HG03565 (cell line): ENCODE results near the gene GPC6.

Experiments used
- ATAC-seq: cut with Tn5 transposase; IDR thresholded peaks from one replicate; pipeline ENCODE4 v1.9.1; 2021; ENCODE audit warnings: mild to moderate bottlenecking, moderate library complexity; ENCODE audit not compliant: unreplicated experiment

GPC6 gene

DNA sequence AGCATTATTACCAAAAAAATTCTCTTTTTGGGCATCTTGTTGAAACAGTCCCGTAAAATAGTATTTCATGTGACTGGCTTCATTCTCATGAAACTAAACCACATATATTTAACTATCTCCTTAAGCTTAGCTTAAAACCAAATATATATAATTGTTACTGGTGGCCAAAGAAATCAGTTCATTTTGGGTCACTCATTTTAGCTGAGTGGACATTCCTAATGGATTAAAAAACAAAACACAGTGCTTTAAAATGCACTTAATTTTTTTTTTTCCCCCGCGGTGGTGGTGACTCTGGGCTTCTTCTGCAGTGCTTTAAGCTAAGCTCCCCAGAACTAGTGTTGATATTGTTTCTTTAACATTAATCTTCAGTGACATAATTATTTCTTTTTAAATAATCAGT lies 540.1 kb downstream of the GPC6 start:
- no peak for ATAC-seq

DNA sequence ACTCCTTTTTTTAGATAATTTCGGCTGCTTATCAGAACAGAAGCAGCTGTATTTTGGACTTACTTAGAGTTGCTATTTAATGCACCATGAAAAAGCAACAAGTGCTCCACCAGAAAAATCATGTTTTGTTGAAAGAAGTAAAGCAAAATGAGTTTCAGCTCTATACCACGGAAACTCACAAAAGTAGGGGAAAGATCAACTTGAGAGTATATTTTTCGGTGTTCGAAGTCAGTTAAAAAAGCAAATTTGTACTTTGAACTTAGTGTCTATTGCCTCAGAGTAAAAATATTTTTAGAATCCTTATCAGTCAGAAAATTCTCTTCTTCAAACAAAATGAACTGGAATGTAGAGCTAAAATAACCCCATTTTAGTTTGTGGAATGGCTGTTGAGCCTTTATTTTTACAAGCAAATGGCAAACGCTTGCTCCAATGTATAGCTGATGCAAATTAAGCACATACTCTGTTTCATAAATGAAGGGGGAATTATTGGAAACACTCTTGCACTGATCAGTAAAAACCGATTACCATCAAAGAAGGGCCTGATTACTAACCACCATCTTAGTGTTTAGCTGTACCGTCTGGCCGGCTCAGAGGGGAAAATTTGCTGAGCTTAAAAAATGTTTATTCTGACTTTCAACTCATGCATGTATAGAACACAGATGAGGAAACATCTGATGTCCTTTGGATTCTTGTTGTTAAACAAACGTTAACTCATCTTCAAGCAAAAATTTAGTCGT lies 540.7 kb downstream of the GPC6 start:
- no peak for ATAC-seq

DNA sequence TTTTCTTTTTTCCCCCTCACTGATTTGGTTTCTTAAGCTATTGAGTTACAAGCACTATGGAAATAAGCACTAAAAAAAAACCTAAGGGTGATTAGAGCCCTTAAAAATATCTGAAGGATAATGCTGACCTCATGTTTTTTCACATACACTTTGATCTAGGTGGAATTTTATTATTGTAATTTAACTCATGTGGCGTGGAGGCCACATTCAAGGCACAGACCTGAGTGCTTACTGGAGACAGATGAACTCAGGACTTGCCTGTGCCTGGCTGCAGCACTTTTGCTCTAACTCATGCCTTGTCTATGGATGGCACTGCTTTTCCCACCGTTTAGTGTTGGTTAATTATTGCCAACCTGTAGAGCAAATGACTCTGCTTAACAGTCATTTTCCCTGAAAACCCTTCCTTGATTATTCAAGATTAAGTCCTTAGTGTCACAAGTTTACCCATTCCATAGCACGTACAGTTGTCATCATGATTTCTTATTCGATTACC lies 541.4 kb downstream of the GPC6 start:
- ATAC-seq, result no peak

DNA sequence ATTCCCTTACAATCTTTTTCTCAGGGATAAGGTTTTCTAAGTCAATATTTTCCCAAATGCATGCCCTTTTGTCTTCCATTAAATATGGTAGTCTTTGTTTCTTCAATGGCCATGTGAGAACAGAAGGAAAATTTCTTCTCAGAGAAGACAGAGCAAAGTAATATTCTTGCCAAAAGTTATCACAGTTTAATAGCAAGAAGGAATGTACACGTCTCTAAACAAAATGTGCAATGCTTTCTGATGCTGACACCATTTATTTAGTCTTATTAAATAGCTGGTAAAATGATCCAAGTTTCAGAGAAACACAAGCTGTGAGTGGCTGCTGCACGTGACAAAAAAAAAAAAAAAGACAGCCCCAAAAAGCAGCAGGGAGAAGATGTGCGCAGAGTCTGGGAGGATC lies 542.5 kb downstream of the GPC6 start:
- ATAC-seq, result no peak

DNA sequence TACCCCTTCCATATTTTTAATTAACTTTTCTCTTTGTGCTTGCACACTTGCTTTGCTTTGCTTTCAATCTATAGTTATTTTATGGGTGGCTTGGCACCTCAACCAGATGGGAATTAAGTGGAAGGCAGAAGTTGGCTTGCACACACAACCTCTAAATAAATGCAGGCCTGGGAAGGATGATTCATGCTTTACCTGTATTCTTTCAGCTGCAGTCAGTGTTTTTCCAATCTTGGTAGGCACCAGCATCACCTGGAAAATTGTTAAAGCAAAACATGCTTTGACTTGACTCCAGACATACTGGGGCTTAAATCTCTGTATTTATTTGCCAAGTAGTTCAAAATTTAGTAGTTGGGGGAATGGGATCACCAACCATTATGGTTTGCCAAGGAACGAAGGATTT lies 543.0 kb downstream of the GPC6 start:
- no peak for ATAC-seq

DNA sequence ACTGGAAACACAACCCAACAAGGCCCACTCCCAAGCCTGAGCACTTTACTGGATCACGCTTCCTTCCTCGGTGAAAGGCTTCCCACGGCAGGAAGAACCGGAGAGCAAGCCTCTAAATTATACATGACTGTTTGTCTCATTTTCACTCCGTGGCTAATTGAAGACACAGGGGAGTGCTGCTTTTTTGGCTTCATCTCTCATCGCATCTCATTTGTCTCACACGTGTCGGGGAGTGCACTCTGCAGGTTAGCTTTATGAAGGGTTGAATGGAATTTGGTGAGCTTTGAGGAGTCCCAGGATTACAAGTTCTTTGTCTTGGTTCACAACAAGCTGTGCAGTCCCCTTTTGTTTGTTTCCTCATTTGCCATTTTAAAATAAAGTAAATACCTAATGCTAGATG lies 544.6 kb downstream of the GPC6 start:
- no peak for ATAC-seq

DNA sequence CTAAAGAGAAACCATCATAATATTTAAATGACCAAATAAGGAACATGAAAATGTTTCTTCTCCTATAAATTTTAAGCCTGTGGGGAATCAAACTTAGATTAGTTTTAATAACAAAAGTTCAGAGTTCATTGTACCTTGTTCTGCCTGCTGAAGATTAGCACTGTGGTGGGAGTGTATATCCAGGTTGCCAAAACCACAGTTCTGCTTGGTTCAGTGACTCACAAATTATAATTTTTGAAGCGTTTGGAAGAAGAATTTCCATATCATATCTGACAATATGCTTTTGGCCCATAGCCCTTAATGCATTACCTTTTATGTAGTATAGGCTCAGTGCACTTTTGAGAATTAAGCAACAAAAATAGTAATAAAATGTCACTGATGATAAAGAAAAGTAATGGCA lies 545.2 kb downstream of the GPC6 start:
- ATAC-seq, result no peak

DNA sequence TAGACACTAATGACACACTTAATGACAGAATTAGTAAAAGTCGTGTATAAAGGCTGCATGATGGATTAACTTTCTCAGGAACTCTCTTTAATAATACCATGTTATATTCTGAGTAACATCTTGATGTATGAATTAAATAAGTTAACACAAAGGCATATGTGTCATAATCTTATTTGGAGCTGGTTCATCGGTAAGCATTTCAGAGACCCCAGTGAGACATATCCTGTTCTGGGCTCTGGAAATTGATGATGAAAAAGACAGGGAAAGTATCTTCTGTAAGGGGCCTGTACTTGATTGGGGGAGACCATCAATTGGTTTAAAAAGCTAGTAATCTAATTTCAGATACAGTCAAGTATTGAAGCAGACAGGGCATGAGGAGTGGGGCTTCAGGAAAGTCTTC lies 547.9 kb downstream of the GPC6 start:
- no peak for ATAC-seq

DNA sequence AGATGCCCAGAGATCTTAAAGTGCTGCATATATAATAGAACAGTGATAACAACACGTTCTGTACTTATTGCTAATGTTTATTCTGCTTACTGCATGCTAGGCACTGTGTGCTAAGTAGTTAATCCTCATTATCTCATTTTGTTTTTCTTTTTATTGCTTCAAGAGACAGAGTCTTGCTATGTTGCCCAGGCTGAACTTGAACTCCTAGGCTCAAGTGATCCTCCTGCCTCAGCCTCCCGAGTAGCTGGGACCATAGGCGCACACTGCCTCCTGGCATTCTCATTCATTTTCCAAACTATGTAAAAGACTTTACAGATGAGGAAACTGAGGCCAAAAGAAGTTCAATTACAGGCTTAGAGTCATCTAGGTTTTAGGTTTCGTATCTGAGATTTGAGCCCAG lies 548.4 kb downstream of the GPC6 start:
- ATAC-seq, result no peak

DNA sequence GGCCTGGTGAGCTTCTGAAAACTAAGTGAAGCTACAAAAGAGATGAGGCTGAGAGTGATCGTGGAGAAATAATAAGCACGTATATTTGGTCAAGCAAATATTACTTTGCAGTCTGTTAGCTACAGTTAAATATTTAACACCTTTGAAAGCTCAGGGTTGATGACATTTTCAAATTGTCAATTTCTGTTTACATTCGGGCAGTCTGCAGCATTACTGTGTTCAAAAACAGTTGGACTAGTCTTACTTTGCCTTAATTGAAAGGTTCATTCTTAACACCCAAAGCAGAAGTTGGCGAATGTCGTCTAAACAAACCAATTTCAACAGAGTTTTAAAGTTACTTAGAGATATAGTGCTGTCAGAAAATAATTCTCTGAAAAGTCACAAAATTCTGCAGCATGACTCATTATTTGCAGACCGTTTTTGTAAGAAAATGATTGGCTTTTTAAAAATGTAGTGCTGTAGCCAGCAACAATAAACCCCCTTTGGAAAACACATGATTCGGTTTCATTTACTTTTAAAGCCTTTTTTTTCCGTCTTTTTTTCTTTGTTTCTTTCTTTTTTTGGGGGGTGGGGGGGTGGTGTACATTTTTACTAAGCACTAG lies 549.0 kb downstream of the GPC6 start:
- no peak for ATAC-seq

DNA sequence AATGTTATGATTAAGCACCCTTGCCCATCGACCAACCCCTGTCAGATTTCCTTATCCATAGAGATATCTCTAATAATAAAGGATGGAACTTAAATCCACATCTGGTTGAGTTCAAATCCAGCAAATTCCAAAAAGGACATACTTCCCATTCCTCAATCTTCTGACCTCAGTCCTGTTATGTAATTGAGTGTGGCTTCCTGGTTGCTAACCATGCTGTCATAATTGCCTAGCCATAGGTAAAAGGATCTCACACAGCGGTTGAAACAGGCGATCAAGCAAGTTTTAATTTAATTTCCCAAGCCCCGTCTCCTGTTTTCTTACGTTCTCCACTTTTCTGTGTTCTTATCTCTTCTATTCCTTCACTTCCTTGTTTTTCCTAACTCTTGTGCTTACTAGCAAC lies 550.3 kb downstream of the GPC6 start:
- no peak for ATAC-seq

DNA sequence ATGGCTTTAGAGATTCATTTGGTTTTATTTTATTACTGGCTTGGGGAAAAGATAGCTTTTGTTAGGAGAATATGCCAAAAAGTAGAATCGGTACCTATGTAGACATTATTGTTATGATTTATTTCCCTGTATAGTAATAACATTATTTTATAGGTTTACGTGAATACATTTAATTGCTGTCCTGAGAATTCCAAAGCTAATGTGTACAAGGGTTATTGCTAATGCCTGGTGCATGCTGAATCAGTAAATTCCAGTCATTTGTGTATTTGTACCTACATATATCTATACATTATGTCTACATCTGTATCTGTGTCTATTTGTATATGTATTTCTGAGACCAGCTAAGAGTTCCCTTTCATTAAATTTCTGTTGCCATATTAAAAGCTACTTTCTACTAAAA lies 550.9 kb downstream of the GPC6 start:
- ATAC-seq, result no peak

DNA sequence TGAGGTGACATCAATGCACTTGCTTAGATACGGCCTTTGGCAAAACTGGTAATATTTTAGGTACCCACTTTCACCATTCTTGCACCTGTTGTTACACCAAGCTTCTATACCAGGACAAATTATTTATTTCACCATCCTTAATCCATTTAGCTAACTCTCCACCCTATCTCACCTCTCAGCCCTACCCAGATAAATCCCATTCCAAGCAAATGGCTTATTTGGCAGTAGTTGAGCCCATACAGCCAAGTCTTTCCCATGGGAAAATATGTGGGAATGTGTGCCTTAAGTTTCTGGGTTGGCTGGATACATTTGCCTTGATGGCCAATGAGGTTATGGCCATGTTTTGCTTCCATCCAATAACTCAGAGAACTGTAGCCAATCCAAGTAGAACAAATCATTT lies 551.9 kb downstream of the GPC6 start:
- ATAC-seq, result no peak

DNA sequence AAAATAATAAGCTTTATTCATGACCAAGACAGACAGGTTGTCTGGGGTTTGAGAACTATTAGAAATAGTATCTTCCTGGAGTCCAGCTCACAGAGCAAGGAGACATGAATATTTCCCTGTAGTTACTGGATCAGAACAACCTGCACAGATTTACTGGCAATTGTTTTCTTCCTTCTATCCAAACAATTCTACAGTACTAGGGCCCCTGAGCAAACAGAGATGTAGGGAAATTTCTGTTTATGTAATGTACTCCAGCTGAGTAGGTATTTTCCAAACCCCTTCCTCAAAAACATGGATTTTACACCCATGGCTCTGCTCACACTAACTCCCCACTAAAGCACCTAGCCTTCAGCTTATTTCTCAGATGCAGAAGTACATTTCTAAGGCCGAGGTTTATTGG lies 557.6 kb downstream of the GPC6 start:
- no peak for ATAC-seq

DNA sequence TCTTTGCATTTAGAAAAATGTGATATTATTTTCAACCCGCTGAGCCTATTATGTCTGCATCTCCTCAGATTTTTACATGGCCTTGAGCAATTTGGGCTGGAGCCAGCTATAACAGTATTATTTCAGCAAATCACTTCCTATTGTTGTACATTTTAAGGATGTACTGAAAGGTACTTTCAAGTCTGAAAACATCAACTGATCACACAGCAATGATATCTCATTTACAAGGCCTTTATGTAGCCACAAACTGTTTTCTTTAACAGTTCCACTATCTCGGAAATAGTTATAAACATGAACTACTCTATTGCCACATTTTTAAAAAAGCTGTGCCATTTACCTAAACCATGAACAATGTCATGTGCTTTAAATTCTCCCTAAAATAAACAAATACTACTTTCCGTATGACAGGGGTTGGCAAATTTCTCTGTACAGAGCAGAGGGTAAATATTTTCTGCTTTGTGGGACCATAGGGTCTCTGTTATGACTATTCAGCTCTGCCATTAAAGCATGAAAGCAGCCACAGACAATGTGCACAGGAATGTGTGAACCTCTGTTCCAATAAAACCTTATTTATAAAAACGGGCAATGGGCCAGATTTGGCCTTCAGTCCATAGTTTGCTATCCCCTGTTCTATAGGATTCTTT lies 560.4 kb downstream of the GPC6 start:
- ATAC-seq, result no peak

DNA sequence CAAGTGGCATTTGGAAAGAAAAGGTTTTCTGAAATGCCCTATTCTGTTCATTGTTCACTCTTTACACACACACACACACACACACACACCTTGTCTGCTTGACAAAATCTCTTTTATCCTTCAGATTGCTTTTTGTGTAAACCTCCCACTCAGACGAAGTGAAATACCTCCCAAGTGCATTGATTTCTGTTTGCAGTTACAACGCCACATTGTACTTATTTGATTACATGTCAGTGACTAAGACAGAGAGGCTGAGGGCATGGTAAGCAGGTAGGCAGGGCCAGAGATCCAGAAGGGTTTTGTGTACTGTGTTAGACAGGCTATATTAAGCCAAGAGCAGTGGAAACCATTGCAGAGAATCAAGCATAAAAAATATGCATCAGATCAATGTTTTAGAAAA lies 561.8 kb downstream of the GPC6 start:
- no peak for ATAC-seq

DNA sequence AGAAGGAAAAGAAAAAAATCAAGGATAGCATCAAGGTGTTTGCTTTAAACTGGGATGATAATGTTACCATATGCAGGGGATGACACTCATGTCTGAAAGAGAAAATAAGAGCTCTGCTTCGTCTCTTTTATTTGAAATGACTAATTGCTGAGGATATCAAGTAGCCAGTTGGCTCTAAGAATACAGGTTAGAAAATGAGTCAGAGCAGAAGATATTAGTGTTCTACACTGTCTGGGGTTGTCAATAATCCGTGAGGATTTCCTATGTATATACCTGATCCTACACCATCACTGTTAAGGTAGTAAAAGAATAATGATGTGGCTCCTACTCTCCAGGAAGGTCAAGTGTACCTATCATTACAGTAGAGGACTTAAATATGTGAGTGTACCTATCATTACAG lies 562.5 kb downstream of the GPC6 start:
- ATAC-seq, result no peak

DNA sequence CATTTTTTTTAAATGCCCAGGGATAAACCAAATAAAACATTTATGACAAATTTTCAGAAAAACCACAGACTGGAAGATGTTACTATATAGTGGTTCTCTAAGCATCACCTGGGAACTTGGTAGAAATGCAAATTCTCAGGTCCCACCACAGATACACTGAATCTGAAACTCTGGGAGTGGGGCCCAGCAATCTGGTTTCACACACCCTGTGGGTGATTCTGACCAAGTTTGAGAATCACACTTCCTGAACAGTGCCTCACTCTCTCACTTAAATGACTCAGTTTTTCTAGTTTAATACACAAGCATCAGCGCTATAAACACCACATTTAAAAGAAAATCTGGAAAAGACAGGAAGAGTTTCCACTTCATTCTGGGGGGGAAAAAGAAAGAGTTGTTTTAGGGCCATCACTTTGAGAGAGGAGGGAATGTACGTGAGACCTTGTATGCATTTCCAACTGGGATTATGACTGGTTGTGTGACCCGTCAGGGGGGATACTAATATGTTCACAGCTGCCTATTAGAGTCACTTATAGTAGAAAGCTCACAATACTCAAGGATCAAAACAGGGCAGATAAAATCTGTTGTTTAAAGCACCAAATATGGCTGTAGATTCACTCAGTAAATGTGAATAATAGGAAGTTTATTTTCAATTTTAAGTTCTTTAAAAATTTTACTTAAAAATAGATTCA lies 567.7 kb downstream of the GPC6 start:
- peak; percentile 91 for ATAC-seq

DNA sequence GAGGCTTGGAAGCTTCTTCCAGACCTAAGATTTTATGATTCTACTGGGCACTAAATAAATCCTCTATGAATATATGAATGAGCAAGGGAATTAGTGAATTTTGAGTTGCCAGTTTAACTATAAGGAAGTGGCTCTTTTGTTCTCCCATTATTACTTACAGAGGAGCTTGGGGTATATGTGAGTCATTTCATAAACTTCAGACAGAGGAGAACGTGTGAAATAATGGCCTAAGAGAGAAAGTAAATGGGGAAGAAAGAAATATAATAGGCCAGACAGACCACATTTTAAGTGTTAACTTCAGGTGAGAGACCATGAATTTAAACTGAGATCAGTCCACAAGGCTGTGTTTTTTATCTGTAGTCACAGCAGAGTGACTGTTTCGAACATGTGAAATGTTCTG lies 570.9 kb downstream of the GPC6 start:
- peak; percentile 62 for ATAC-seq

DNA sequence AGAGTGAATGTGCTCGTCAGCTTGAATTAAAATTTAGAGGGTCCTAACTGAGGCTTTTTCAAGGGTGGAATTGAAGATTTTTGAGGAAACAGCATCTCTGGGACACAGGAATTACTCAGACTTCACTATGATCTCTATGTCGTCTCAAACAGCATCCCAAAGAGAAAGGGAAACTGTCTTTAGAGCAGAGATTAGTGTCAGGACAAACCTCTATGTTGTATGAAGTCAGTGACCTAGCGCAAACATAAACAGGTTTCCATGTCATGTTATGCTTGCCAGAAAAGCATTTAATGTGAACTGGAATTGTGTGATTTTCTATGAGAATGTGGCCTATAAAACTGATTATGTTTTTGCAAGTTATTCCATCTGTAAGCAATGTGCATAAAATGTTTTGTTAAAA lies 573.7 kb downstream of the GPC6 start:
- ATAC-seq, result no peak

DNA sequence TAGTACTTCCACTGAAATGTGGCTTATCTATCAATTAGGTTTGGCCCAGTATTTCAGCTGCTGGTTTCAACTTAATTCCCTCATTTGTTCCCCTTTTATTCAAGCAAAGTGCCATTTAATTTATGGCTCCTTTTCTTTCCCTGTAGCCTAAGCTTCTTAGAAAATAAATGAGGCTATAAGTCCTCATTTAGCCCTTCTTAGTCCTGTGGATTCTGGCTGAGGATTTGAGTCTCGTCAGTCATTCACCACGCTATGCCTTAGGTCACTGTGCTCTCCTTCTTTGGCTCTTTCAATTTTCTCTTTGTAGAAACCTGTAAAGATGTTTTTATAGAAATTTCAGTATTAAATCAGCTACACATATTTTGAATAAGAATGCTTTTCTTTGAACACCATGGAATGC lies 579.1 kb downstream of the GPC6 start:
- no peak for ATAC-seq

DNA sequence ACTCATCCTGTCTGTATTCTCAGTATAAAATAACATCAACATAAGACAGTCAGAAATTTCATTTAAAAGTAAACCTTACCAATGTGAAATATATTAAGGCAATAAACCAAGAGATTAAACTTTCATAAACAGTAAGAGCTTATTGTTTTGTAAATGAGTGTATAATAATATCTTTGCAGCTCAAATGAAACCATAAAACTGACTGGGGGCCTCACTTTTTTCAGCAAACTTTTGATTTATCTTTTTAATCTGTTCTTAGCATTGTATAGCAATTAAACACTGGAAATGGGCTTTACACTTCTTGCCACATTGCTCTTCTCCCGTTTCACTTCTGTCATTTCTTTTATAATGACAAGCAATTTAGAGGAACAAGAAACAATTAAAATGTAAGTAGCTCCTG lies 580.3 kb downstream of the GPC6 start:
- no peak for ATAC-seq
